NCI-H345 treated with DMSO at 0.1 percent for 48 hours (cell line): ENCODE results near the gene RPS15.

Source experiments
- DNase-seq: peaks from one replicate; lab custom pipeline; 2025; ENCODE audit not compliant: unreplicated experiment; lab: John Stamatoyannopoulos, UW

RPS15 gene

GRCh38 chr19:1450735-1451731 lies 12.8 kb downstream of the RPS15 start:
- no peak for DNase-seq

GRCh38 chr19:1451916-1452801 lies 14.0 kb downstream of the RPS15 start:
- no peak for DNase-seq

- no peak for DNase-seq
Measured at GRCh38 chr19:1452802-1453524, 14.8 kb downstream of the RPS15 start.

- no peak for DNase-seq
Measured at GRCh38 chr19:1453525-1454364, 15.5 kb downstream of the RPS15 start.

- no peak for DNase-seq
Measured at GRCh38 chr19:1455002-1455335, 16.8 kb downstream of the RPS15 start.

GRCh38 chr19:1455336-1456120 lies 17.3 kb downstream of the RPS15 start:
- DNase-seq, result no peak

GRCh38 chr19:1456121-1456900 lies 18.1 kb downstream of the RPS15 start:
- DNase-seq, result no peak

GRCh38 chr19:1457031-1457739 lies 19.0 kb downstream of the RPS15 start:
- no peak for DNase-seq

GRCh38 chr19:1457892-1458291 lies 19.7 kb downstream of the RPS15 start:
- DNase-seq, result no peak

- DNase-seq, result no peak
Measured at GRCh38 chr19:1459479-1459878, 21.3 kb downstream of the RPS15 start.

GRCh38 chr19:1460033-1460995 lies 22.1 kb downstream of the RPS15 start:
- no peak for DNase-seq

- no peak for DNase-seq
Measured at GRCh38 chr19:1461862-1462261, 23.7 kb downstream of the RPS15 start.

GRCh38 chr19:1465191-1466016 lies 27.2 kb downstream of the RPS15 start:
- DNase-seq, result no peak

- no peak for DNase-seq
Measured at GRCh38 chr19:1466018-1466460, 27.8 kb downstream of the RPS15 start.

GRCh38 chr19:1466461-1467214 lies 28.4 kb downstream of the RPS15 start:
- no peak for DNase-seq

GRCh38 chr19:1467215-1467489 lies 29.0 kb downstream of the RPS15 start:
- DNase-seq, result no peak
